WTC11 (cell line): ENCODE measurements around the gene BGN. TPM values are rescaled to one million over a fixed set of nuclear protein-coding genes. Genes with fewer than 3 reads are reported as not detected.

Experiments
- ATAC-seq: fragments of 200-7000 bp; cut with Tn5 transposase; 2 replicates; pipeline ENCODE4 v1.10.0; 2021; ENCODE audit warnings: mild to moderate bottlenecking, moderate library complexity
- CTCF ChIA-PET: fragments of 300-600 bp; sonication (Branson Sonifier 250); formaldehyde crosslinking; loops from one replicate; lab custom pipeline; 2021; ENCODE audit warnings: antibody characterized with exemption; lab: Charles Lee
- POLR2A ChIA-PET: fragments of 350-600 bp; sonication (Branson Sonifier 250); formaldehyde crosslinking; loops from one replicate; lab custom pipeline; 2021; ENCODE audit warnings: antibody characterized with exemption; lab: Charles Lee
- DNase-seq: peaks from one replicate; pipeline ENCODE4 v3.0.0; 2021; ENCODE audit warnings: low spot score
- H3K27ac Mint-ChIP-seq: 2 replicates; pipeline ENCODE4 v1.8.0; 2021; ENCODE audit warnings: mixed read lengths
- H3K27me3 Mint-ChIP-seq: 2 replicates; pipeline ENCODE4 v1.8.0; 2021; ENCODE audit warnings: low read depth, mild to moderate bottlenecking, moderate library complexity, mixed read lengths
- H3K36me3 Mint-ChIP-seq: 2 replicates; pipeline ENCODE4 v1.8.0; 2021; ENCODE audit warnings: mixed read lengths
- H3K4me1 Mint-ChIP-seq: 2 replicates; pipeline ENCODE4 v1.8.0; 2022; ENCODE audit warnings: mixed read lengths
- H3K4me3 Mint-ChIP-seq: 2 replicates; pipeline ENCODE4 v1.8.0; 2021; ENCODE audit warnings: mild to moderate bottlenecking, moderate library complexity, mixed read lengths
- H3K9me3 Mint-ChIP-seq: 2 replicates; pipeline ENCODE4 v1.8.0; 2021; ENCODE audit warnings: mixed read lengths
- E2F5 ChIP-seq: sonication (generic); formaldehyde crosslinking; IDR thresholded peaks from 2 replicates; pipeline ENCODE4 v1.8.1; 2022; ENCODE audit warnings: mild to moderate bottlenecking, moderate library complexity, missing genetic modification reagents
- FOXP1 ChIP-seq: sonication (generic); formaldehyde crosslinking; IDR thresholded peaks from 2 replicates; pipeline ENCODE4 v1.8.0; 2022; ENCODE audit warnings: missing genetic modification reagents, mild to moderate bottlenecking, moderate library complexity, borderline replicate concordance
- GRHL2 ChIP-seq: fragments of 250-450 bp; sonication (Bioruptor Pico); IDR thresholded peaks from 2 replicates; pipeline ENCODE4 v1.8.0; 2022; ENCODE audit warnings: mild to moderate bottlenecking, moderate library complexity; ENCODE audit not compliant: insufficient replicate concordance, severe bottlenecking
- JUN ChIP-seq: sonication (generic); formaldehyde crosslinking; IDR thresholded peaks from 2 replicates; pipeline ENCODE4 v1.8.0; 2023; ENCODE audit warnings: mild to moderate bottlenecking, missing genetic modification reagents
- NFATC4 ChIP-seq: fragments of 250-450 bp; sonication (Bioruptor Pico); IDR thresholded peaks from 2 replicates; pipeline ENCODE4 v1.9.0; 2021; ENCODE audit warnings: mild to moderate bottlenecking
- TCF7 ChIP-seq: sonication (generic); formaldehyde crosslinking; IDR thresholded peaks from 2 replicates; pipeline ENCODE4 v1.8.0; 2022; ENCODE audit warnings: mild to moderate bottlenecking, low read depth, missing genetic modification reagents, moderate library complexity
- ZNF281 ChIP-seq: sonication (generic); formaldehyde crosslinking; IDR thresholded peaks from 2 replicates; pipeline ENCODE4 v1.8.0; 2023; ENCODE audit warnings: mild to moderate bottlenecking, missing genetic modification reagents
- total RNA-seq: library from RNA; stranded (reverse); gene quantifications from 3 replicates; pipeline ENCODE4 v1.2.3, GENCODE V29; 2021
- TF ChIP-seq, protein P1 (sequence below): sonication (generic); formaldehyde crosslinking; IDR thresholded peaks from 2 replicates; pipeline ENCODE4 v1.8.1; 2022; ENCODE audit warnings: mild to moderate bottlenecking, missing genetic modification reagents, moderate library complexity, borderline replicate concordance
- TF ChIP-seq, protein P2 (sequence below): sonication (generic); formaldehyde crosslinking; conservative IDR thresholded peaks from 2 replicates; pipeline ENCODE4 v1.8.1; 2022; ENCODE audit warnings: mild to moderate bottlenecking, missing genetic modification reagents
- TF ChIP-seq, protein P3 (sequence below): sonication (generic); formaldehyde crosslinking; IDR thresholded peaks from 2 replicates; pipeline ENCODE4 v1.8.1; 2023; ENCODE audit warnings: mild to moderate bottlenecking, missing genetic modification reagents, borderline replicate concordance
- TF ChIP-seq, protein P4 (sequence below): sonication (generic); formaldehyde crosslinking; conservative IDR thresholded peaks from 2 replicates; pipeline ENCODE4 v1.8.1; 2023; ENCODE audit warnings: mild to moderate bottlenecking, low read depth, missing genetic modification reagents, moderate library complexity
- TF ChIP-seq, protein P5 (sequence below): sonication (generic); formaldehyde crosslinking; IDR thresholded peaks from 2 replicates; pipeline ENCODE4 v1.8.1; 2022; ENCODE audit warnings: missing genetic modification reagents, borderline replicate concordance

The BGN gene
- total RNA-seq, 1 experiment from 2014 or later, result 1.8 TPM

- no peak overlapping the region for H3K4me3 Mint-ChIP-seq
- CTCF ChIA-PET, result no interaction called here
- H3K36me3 Mint-ChIP-seq, result peaks cover 3% of the 10 kb centered on the region
- H3K27me3 Mint-ChIP-seq, result no peaks in the 10 kb centered on the region
- no peak overlapping the region for H3K27ac Mint-ChIP-seq
- DNase-seq, result no peak
- H3K9me3 Mint-ChIP-seq, result no peaks in the 10 kb centered on the region
- TF ChIP-seq, protein P1, sequence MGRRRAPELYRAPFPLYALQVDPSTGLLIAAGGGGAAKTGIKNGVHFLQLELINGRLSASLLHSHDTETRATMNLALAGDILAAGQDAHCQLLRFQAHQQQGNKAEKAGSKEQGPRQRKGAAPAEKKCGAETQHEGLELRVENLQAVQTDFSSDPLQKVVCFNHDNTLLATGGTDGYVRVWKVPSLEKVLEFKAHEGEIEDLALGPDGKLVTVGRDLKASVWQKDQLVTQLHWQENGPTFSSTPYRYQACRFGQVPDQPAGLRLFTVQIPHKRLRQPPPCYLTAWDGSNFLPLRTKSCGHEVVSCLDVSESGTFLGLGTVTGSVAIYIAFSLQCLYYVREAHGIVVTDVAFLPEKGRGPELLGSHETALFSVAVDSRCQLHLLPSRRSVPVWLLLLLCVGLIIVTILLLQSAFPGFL (CRISPR knock-in tag), result no peak
- TF ChIP-seq FOXP1 (CRISPR knock-in tag) (no peak), E2F5 (CRISPR knock-in tag) (no peak), TCF7 (CRISPR knock-in tag) (no peak), GRHL2 (no peak), ZNF281 (CRISPR knock-in tag) (no peak), JUN (no peak), NFATC4 (CRISPR knock-in tag) (no peak)
- TF ChIP-seq, protein P2, sequence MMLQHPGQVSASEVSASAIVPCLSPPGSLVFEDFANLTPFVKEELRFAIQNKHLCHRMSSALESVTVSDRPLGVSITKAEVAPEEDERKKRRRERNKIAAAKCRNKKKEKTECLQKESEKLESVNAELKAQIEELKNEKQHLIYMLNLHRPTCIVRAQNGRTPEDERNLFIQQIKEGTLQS (CRISPR knock-in tag), result no peak
- TF ChIP-seq, protein P3, sequence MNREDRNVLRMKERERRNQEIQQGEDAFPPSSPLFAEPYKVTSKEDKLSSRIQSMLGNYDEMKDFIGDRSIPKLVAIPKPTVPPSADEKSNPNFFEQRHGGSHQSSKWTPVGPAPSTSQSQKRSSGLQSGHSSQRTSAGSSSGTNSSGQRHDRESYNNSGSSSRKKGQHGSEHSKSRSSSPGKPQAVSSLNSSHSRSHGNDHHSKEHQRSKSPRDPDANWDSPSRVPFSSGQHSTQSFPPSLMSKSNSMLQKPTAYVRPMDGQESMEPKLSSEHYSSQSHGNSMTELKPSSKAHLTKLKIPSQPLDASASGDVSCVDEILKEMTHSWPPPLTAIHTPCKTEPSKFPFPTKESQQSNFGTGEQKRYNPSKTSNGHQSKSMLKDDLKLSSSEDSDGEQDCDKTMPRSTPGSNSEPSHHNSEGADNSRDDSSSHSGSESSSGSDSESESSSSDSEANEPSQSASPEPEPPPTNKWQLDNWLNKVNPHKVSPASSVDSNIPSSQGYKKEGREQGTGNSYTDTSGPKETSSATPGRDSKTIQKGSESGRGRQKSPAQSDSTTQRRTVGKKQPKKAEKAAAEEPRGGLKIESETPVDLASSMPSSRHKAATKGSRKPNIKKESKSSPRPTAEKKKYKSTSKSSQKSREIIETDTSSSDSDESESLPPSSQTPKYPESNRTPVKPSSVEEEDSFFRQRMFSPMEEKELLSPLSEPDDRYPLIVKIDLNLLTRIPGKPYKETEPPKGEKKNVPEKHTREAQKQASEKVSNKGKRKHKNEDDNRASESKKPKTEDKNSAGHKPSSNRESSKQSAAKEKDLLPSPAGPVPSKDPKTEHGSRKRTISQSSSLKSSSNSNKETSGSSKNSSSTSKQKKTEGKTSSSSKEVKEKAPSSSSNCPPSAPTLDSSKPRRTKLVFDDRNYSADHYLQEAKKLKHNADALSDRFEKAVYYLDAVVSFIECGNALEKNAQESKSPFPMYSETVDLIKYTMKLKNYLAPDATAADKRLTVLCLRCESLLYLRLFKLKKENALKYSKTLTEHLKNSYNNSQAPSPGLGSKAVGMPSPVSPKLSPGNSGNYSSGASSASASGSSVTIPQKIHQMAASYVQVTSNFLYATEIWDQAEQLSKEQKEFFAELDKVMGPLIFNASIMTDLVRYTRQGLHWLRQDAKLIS (CRISPR knock-in tag), result no peak
- TF ChIP-seq, protein P4, sequence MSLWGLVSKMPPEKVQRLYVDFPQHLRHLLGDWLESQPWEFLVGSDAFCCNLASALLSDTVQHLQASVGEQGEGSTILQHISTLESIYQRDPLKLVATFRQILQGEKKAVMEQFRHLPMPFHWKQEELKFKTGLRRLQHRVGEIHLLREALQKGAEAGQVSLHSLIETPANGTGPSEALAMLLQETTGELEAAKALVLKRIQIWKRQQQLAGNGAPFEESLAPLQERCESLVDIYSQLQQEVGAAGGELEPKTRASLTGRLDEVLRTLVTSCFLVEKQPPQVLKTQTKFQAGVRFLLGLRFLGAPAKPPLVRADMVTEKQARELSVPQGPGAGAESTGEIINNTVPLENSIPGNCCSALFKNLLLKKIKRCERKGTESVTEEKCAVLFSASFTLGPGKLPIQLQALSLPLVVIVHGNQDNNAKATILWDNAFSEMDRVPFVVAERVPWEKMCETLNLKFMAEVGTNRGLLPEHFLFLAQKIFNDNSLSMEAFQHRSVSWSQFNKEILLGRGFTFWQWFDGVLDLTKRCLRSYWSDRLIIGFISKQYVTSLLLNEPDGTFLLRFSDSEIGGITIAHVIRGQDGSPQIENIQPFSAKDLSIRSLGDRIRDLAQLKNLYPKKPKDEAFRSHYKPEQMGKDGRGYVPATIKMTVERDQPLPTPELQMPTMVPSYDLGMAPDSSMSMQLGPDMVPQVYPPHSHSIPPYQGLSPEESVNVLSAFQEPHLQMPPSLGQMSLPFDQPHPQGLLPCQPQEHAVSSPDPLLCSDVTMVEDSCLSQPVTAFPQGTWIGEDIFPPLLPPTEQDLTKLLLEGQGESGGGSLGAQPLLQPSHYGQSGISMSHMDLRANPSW (CRISPR knock-in tag), result no peak
- TF ChIP-seq, protein P5, sequence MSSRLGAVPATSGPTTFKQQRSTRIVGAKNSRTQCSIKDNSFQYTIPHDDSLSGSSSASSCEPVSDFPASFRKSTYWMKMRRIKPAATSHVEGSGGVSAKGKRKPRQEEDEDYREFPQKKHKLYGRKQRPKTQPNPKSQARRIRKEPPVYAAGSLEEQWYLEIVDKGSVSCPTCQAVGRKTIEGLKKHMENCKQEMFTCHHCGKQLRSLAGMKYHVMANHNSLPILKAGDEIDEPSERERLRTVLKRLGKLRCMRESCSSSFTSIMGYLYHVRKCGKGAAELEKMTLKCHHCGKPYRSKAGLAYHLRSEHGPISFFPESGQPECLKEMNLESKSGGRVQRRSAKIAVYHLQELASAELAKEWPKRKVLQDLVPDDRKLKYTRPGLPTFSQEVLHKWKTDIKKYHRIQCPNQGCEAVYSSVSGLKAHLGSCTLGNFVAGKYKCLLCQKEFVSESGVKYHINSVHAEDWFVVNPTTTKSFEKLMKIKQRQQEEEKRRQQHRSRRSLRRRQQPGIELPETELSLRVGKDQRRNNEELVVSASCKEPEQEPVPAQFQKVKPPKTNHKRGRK, result no peak
- TF ChIP-seq, all 79 proteins: peak for 0
- H3K4me1 Mint-ChIP-seq, result no peaks in the 10 kb centered on the region
- POLR2A ChIA-PET, result no interaction called here
- ATAC-seq, result no peak
Measured at GRCh38 chrX:153450949-153451277, 43.9 kb upstream of the BGN start.
